ENCODE results near the gene MDM1. TPM values are rescaled to one million over a fixed set of nuclear protein-coding genes. Genes with fewer than 3 reads are reported as not detected.

MDM1 gene
- total RNA-seq, 1 experiment from 2014 or later: 10.6 TPM

- H3K14ac ChIP-seq (ENCODE audit: insufficient read depth, low read length): no peak overlapping the region
- DNase-seq: no peak
- no peaks in the 10 kb centered on the region for H3K27me3 Mint-ChIP-seq (ENCODE audit: low read depth)
- no peak overlapping the region for H3K9ac ChIP-seq (ENCODE audit: extremely low read depth, insufficient read length, low read length)
- no peaks in the 10 kb centered on the region for H3K27me3 ChIP-seq (ENCODE audit: insufficient read depth, low read length)
- H2BK120ac ChIP-seq (ENCODE audit: low read depth, low read length, poor library complexity, severe bottlenecking): no peak overlapping the region
- H4K20me1 ChIP-seq (ENCODE audit: control insufficient read depth, insufficient read depth, insufficient read length): no peaks in the 10 kb centered on the region
- H3T11ph ChIP-seq (ENCODE audit: low read length): no peak overlapping the region
- no peak overlapping the region for H3K18ac ChIP-seq (ENCODE audit: insufficient read length, low read depth, low read length)
- no peaks in the 10 kb centered on the region for H3K9me3 ChIP-seq (ENCODE audit: control insufficient read depth, low read depth, low read length)
- no peak overlapping the region for H3K4ac ChIP-seq (ENCODE audit: low read depth, low read length)
- no peak overlapping the region for H2BK5ac ChIP-seq (ENCODE audit: insufficient read length, low read length)
- no peak overlapping the region for H2BK15ac ChIP-seq (ENCODE audit: low read depth, low read length)
- H3K4me1 Mint-ChIP-seq: no peaks in the 10 kb centered on the region
- H3K4me1 ChIP-seq (ENCODE audit: insufficient read depth, low read length): no peaks in the 10 kb centered on the region
- no peak for TF ChIP-seq CTCF (conservative IDR thresholded peaks at IDR 0.05)
- no peak overlapping the region for H3K23ac ChIP-seq (ENCODE audit: insufficient read length, low read depth, low read length)
- H3K56ac ChIP-seq (ENCODE audit: insufficient read length, low read depth, low read length): no peak overlapping the region
- no peaks in the 10 kb centered on the region for H3K79me2 ChIP-seq (ENCODE audit: insufficient read depth, low read length)
- no peak overlapping the region for H4K5ac ChIP-seq (ENCODE audit: insufficient read length, low read depth, low read length)
- peak overlapping the region in 1 of 3 experiments; percentile 46; a peak in 2 of 7 replicates for H3K27ac Mint-ChIP-seq
- H3K9me3 Mint-ChIP-seq: no peaks in the 10 kb centered on the region
- H3K27ac ChIP-seq (ENCODE audit: insufficient read length, low read depth, low read length): no peak overlapping the region
- H2AFZ ChIP-seq (ENCODE audit: low read length): no peak overlapping the region
- no peak overlapping the region for H3K4me2 ChIP-seq (ENCODE audit: insufficient read depth, insufficient read length, low read length)
- no peak overlapping the region for H4K8ac ChIP-seq (replicated peaks; ENCODE audit: insufficient read length, low read depth, low read length)
- H3K23me2 ChIP-seq (ENCODE audit: insufficient read length, low read depth, low read length, poor library complexity, severe bottlenecking): no peaks in the 10 kb centered on the region
- H4K91ac ChIP-seq (ENCODE audit: insufficient read length, low read depth, low read length): no peak overlapping the region
- H2BK12ac ChIP-seq (ENCODE audit: insufficient read length, low read depth, low read length): no peak overlapping the region
- H3K79me1 ChIP-seq (ENCODE audit: insufficient read depth, low read depth, low read length, poor library complexity, severe bottlenecking): no peaks in the 10 kb centered on the region
- H2AK5ac ChIP-seq (ENCODE audit: insufficient read length, low read length): no peak overlapping the region
- WGBS (ENCODE audit: extremely low coverage, insufficient read length, low lambda C conversion rate): no CpG with 5 or more reads among the region's 11 CpGs
- peaks cover 0 to under 1% (median 0%) of the 10 kb centered on the region in 3 experiments; a peak in 1 of 7 replicates for H3K36me3 Mint-ChIP-seq (ENCODE audit: insufficient read depth in 1 of 3, low read depth in 3 of 3)
- H2BK20ac ChIP-seq (ENCODE audit: low read depth, low read length, poor library complexity, severe bottlenecking): no peak overlapping the region
- no peak overlapping the region for H3K4me3 Mint-ChIP-seq
Observed at GRCh38 chr12:68319988-68320623, 12.1 kb downstream of the MDM1 start.

Data from H9 (cell line).